SK-MEL-5 (cell line): Measurements from ENCODE around the gene TPM2. TPM values are rescaled to one million over a fixed set of nuclear protein-coding genes. Genes with fewer than 3 reads are reported as not detected.

ENCODE experiments used
- DNase-seq: peaks from one replicate; pipeline ENCODE4 v3.0.0-alpha.2; 2016; ENCODE audit warnings: low read depth, low spot score
- in situ Hi-C: cut with HindIII; loops from 2 replicates; pipeline ENCODE4 v1.10.0; 2016; ENCODE audit warnings: low sequenced_read_pairs, high pct_unique_total_duplicates, low pct_unique_long_range_greater_than_20kb
- total RNA-seq: library from RNA; depleted of rRNA; stranded (reverse); fragments of >200 nt; shearing (Covaris generic); gene quantifications from 2 replicates; pipeline ENCODE4 v1.2.3, GENCODE V29; 2014

TPM2 gene
- total RNA-seq, 1 experiment from 2014 or later: 3.8 TPM

- in situ Hi-C loops: no loop called here
These were observed 4.2 kb downstream of the TPM2 start for GRCh38 chr9:35685506-35685905.

GRCh38 chr9:35684921-35685320 is 4.8 kb downstream of the TPM2 start:
- DNase-seq: no peak
- in situ Hi-C loops: no loop called here

More at GRCh38 chr9:35685506-35685905, 4.2 kb downstream of the TPM2 start:
- no peak for DNase-seq

- in situ Hi-C loops: no loop called here
- DNase-seq: no peak
These were observed 6.4 kb downstream of the TPM2 start for GRCh38 chr9:35683323-35683722.

- no peak for DNase-seq
- in situ Hi-C loops: no loop called here
These were observed 7.0 kb downstream of the TPM2 start for GRCh38 chr9:35682520-35683315.

GRCh38 chr9:35682051-35682450 is 7.7 kb downstream of the TPM2 start:
- DNase-seq: no peak
- in situ Hi-C loops: no loop called here

- in situ Hi-C loops: no loop called here
- no peak for DNase-seq
These were observed 8.3 kb downstream of the TPM2 start for GRCh38 chr9:35681341-35682002.

- in situ Hi-C loops: no loop called here
- DNase-seq: no peak
These were observed 9.2 kb downstream of the TPM2 start for GRCh38 chr9:35680331-35681105.

GRCh38 chr9:35679766-35680330 is 9.9 kb downstream of the TPM2 start:
- in situ Hi-C loops: no loop called here
- DNase-seq: no peak

- no peak for DNase-seq
- in situ Hi-C loops: no loop called here
These were observed 10.6 kb downstream of the TPM2 start for GRCh38 chr9:35679091-35679490.

- in situ Hi-C loops: no loop called here
- no peak for DNase-seq
These were observed 13.9 kb downstream of the TPM2 start for GRCh38 chr9:35675732-35676392.

GRCh38 chr9:35675204-35675603 is 14.5 kb downstream of the TPM2 start:
- DNase-seq: no peak
- in situ Hi-C loops: no loop called here

GRCh38 chr9:35674025-35674361 is 15.7 kb downstream of the TPM2 start:
- in situ Hi-C loops: no loop called here
- no peak for DNase-seq

GRCh38 chr9:35673132-35674024 is 16.3 kb downstream of the TPM2 start, which contains the start of gene CA9:
Gene CA9, plus strand, starts transcription at chr9:35673928. Its CDS starts 32 bp downstream, at chr9:35673960.
- DNase-seq: no peak
- in situ Hi-C loops: no loop called here

- in situ Hi-C loops: no loop called here
- DNase-seq: no peak
These were observed 20.2 kb downstream of the TPM2 start for GRCh38 chr9:35669331-35670145.

- in situ Hi-C loops: no loop called here
- no peak for DNase-seq
These were observed 21.8 kb downstream of the TPM2 start for GRCh38 chr9:35667939-35668338.

- DNase-seq: no peak
- in situ Hi-C loops: no loop called here
These were observed 23.2 kb downstream of the TPM2 start for GRCh38 chr9:35666549-35666948.
